ENCODE data around the gene SLC22A15. TPM values are rescaled to one million over a fixed set of nuclear protein-coding genes. Genes with fewer than 3 reads are reported as not detected.

The SLC22A15 gene
- total RNA-seq, 3 donors from 2014 or later, result 2.0 to 2.7 (median 2.4) TPM

GRCh38 chr1:116110567-116111523 lies 134.5 kb downstream of the SLC22A15 start, which contains the start of gene MAB21L3:
Gene MAB21L3 (plus strand): TSS chr1:116111399. CDS start chr1:116112616, 1,217 bp downstream.
- no peak within 1 kb of the TSS for H3K4me3 ChIP-seq
- H3K9me3 ChIP-seq, result no peaks in the 10 kb centered on the region
- ATAC-seq, result peak; percentile 75
- no peaks in the 10 kb centered on the region for H3K36me3 ChIP-seq (ENCODE audit: low read depth)
- peaks cover 16% of the 10 kb centered on the region for H3K4me1 ChIP-seq (ENCODE audit: low read depth)
- intact Hi-C loops (cut with DNase I, micrococcal nuclease), result no loop called here
- no peak for TF ChIP-seq CTCF (IDR thresholded peaks at IDR 0.05)
- DNase-seq, result peak in 2 of 3 donors; percentile 52 to 75

- intact Hi-C loops (cut with DNase I, micrococcal nuclease), result no loop called here
- DNase-seq (peak in 2 of 3 donors; percentile 66 to 70), ATAC-seq (peak; percentile 79)
- Histone ChIP-seq H3K36me3 (ENCODE audit: low read depth) (no peaks in the 10 kb centered on the region), H3K4me1 (ENCODE audit: low read depth) (peaks cover 16% of the 10 kb centered on the region), H3K4me3 (no peak overlapping the region), H3K9me3 (no peaks in the 10 kb centered on the region)
- TF ChIP-seq CTCF (IDR thresholded peaks at IDR 0.05), result no peak
Observed at GRCh38 chr1:116111524-116112021, 135.3 kb downstream of the SLC22A15 start.

GRCh38 chr1:116112388-116113140 lies 136.3 kb downstream of the SLC22A15 start:
- no peak for TF ChIP-seq CTCF (IDR thresholded peaks at IDR 0.05)
- Histone ChIP-seq H3K36me3 (ENCODE audit: low read depth) (no peaks in the 10 kb centered on the region), H3K9me3 (no peaks in the 10 kb centered on the region), H3K4me3 (no peak overlapping the region), H3K4me1 (ENCODE audit: low read depth) (peaks cover 16% of the 10 kb centered on the region)
- DNase-seq (no peak), ATAC-seq (no peak)
- intact Hi-C loops (cut with DNase I, micrococcal nuclease), result no loop called here

- ATAC-seq (no peak), DNase-seq (no peak)
- Histone ChIP-seq H3K36me3 (ENCODE audit: low read depth) (no peaks in the 10 kb centered on the region), H3K9me3 (no peaks in the 10 kb centered on the region), H3K4me1 (ENCODE audit: low read depth) (peaks cover 16% of the 10 kb centered on the region), H3K4me3 (no peak overlapping the region)
- TF ChIP-seq CTCF (IDR thresholded peaks at IDR 0.05), result no peak
- intact Hi-C loops (cut with DNase I, micrococcal nuclease), result no loop called here
Observed at GRCh38 chr1:116113615-116114014, 137.3 kb downstream of the SLC22A15 start.

- ATAC-seq, result no peak
- TF ChIP-seq CTCF (IDR thresholded peaks at IDR 0.05), result no peak
- Histone ChIP-seq H3K4me3 (no peak overlapping the region), H3K36me3 (ENCODE audit: low read depth) (no peaks in the 10 kb centered on the region), H3K4me1 (ENCODE audit: low read depth) (peaks cover 11% of the 10 kb centered on the region), H3K9me3 (no peaks in the 10 kb centered on the region)
- intact Hi-C loops (cut with DNase I, micrococcal nuclease), result no loop called here
- DNase-seq, result no peak
Observed at GRCh38 chr1:116115476-116116439, 139.4 kb downstream of the SLC22A15 start.

Data from mucosa of descending colon (tissue), 3 donors.